Stimulated activated CD8-positive, alpha-beta memory T cell treated with anti-CD3 and anti-CD28 coated beads, Interleukin-15, amount 100 ng/mL, for 1 hour (primary cell): ENCODE results near the gene TAF1A.

Source experiments
- DNase-seq: peaks from one replicate; pipeline ENCODE4 v3.0.0-alpha.2; 2020; ENCODE audit warnings: low read depth

TAF1A gene

DNA sequence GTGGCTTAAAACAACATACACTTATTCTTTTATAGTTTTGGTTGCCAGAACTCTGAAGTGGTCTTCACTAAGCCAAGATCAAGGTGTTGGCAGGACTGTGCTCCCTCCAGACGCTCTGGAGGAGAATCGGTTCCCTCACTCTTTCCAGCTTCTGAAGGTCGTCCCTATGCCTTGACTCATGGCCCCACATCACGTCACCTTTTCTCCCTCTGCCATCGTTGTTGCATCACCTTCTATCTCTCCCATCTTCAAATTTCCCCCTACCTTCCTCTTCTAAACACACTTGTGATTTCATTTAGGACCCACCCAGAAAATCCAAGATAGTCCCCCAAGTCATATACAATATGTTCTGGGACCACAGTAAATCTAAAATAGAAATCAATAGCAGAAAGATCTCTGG is 54.3 kb downstream of the TAF1A start:
- no peak for DNase-seq

DNA sequence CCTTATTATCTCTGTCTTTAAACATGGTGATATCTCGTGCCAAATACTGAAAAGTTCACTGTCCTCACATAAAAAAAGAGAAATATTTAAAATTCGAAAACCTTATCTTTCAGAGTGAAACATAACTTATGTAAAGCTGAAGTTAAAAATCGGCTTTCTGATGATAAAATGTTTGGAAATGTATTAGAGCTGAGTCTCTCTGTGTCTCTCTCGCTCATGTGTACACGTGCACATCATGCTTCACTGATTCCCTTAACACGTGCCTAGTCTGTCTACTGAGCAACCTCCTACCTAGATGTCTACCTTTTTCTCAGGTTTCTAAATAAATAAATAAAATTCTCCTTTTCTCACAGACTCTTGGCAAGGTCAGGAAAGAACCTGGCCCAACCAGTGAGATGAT is 58.9 kb downstream of the TAF1A start:
- no peak for DNase-seq

GRCh38 chr1:222529916-222530315 is 59.8 kb downstream of the TAF1A start:
- no peak for DNase-seq

DNA sequence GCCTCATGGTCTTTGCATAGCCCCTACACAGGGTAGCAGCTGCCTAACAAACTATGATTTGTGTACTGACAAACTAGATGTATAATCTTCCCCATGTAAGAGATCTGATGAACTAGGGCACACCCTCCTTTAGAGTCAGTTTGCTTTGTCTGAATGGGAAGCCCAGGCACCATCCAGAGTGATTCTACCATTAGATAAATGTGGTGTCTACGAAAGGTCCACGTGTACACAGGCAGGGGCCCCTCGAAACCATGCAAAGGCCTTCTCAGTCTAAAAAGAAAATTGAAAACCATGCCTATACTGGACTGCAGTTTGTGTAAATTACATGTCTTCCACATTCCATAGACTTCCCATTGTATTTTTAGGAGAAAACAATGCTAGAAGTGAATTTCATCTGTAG is 60.6 kb downstream of the TAF1A start:
- no peak for DNase-seq

GRCh38 chr1:222525951-222526350 is 63.8 kb downstream of the TAF1A start:
- no peak for DNase-seq

- DNase-seq = no peak
Measured at GRCh38 chr1:222523852-222524251, 65.9 kb downstream of the TAF1A start.

- no peak for DNase-seq
Measured at GRCh38 chr1:222522105-222522915, 67.4 kb downstream of the TAF1A start.

GRCh38 chr1:222521299-222522104 is 68.2 kb downstream of the TAF1A start:
- no peak for DNase-seq
